Loucy (cell line): ENCODE results near the gene KLHL2.

Experiments used
- H2AFZ ChIP-seq: fragments of 200-600 bp; sonication (generic); 2 replicates; pipeline ENCODE4 v1.6.0; 2016; ENCODE audit warnings: antibody characterized with exemption, mild to moderate bottlenecking, low read length, moderate library complexity
- H3F3A ChIP-seq: fragments of 200-600 bp; 2 replicates; pipeline ENCODE4 v1.6.0; 2016; ENCODE audit warnings: antibody characterized with exemption, low read depth, mild to moderate bottlenecking
- H3K27me3 ChIP-seq: fragments of 200-600 bp; sonication (generic); 2 replicates; pipeline ENCODE4 v1.6.1; 2014; ENCODE audit warnings: low read length, mild to moderate bottlenecking; ENCODE audit not compliant: insufficient read depth, poor library complexity, severe bottlenecking
- H3K36me3 ChIP-seq: fragments of 200-600 bp; sonication (generic); 2 replicates; pipeline ENCODE4 v1.6.1; 2016; ENCODE audit warnings: low read length; ENCODE audit not compliant: insufficient read depth
- H3K4me1 ChIP-seq: fragments of 200-600 bp; sonication (generic); 2 replicates; pipeline ENCODE4 v1.5.1; 2014; ENCODE audit warnings: low read length, mild to moderate bottlenecking; ENCODE audit not compliant: insufficient read depth, poor library complexity, severe bottlenecking
- H3K4me2 ChIP-seq: fragments of 200-600 bp; sonication (generic); 2 replicates; pipeline ENCODE4 v1.6.0; 2014; ENCODE audit warnings: antibody characterized with exemption, low read length, low read depth, mild to moderate bottlenecking; ENCODE audit not compliant: poor library complexity, severe bottlenecking
- H3K4me3 ChIP-seq: fragments of 200-600 bp; sonication (generic); 2 replicates; pipeline ENCODE4 v1.5.1; 2014; ENCODE audit warnings: low read length, mild to moderate bottlenecking, mixed read lengths; ENCODE audit not compliant: poor library complexity, severe bottlenecking
- H3K79me2 ChIP-seq: fragments of 200-600 bp; sonication (generic); 2 replicates; pipeline ENCODE4 v1.6.1; 2014; ENCODE audit warnings: low read length; ENCODE audit not compliant: insufficient read depth
- H3K9ac ChIP-seq: fragments of 200-600 bp; sonication (generic); 2 replicates; pipeline ENCODE4 v1.6.0; 2014; ENCODE audit warnings: mild to moderate bottlenecking, low read depth, low read length, moderate library complexity; ENCODE audit not compliant: poor library complexity, severe bottlenecking
- H3K9me2 ChIP-seq: fragments of 200-600 bp; sonication (generic); replicated peaks from 2 replicates; pipeline ENCODE4 v1.6.1; 2016; ENCODE audit warnings: low read depth, low read length, mixed read lengths
- H3K9me3 ChIP-seq: fragments of 200-600 bp; sonication (generic); 2 replicates; pipeline ENCODE4 v1.6.1; 2014; ENCODE audit warnings: mild to moderate bottlenecking, antibody characterized with exemption, low read length, low read depth; ENCODE audit not compliant: insufficient read depth
- H4K20me1 ChIP-seq: fragments of 200-600 bp; sonication (generic); 2 replicates; pipeline ENCODE4 v1.6.0; 2014; ENCODE audit warnings: antibody characterized with exemption, low read length, mild to moderate bottlenecking; ENCODE audit not compliant: insufficient read depth, poor library complexity, severe bottlenecking
- CTCF ChIP-seq: fragments of 200-600 bp; sonication (generic); conservative IDR thresholded peaks from 2 replicates; pipeline ENCODE4 v1.5.1; 2014; ENCODE audit warnings: mild to moderate bottlenecking, antibody characterized with exemption, low read length
- EZH2phosphoT487 ChIP-seq: fragments of 200-600 bp; IDR thresholded peaks from 2 replicates; pipeline ENCODE4 v1.6.1; 2018; ENCODE audit warnings: antibody characterized with exemption, mild to moderate bottlenecking, moderate library complexity, borderline replicate concordance

KLHL2 gene

GRCh38 chr4:165302658-165303057 is 95.3 kb downstream of the KLHL2 start:
- no peaks in the 10 kb centered on the region; the same call in 1 of the 2 replicates for H3K79me2 ChIP-seq
- peaks cover 32% of the 10 kb centered on the region; the same call in 1 of the 2 replicates for H3K36me3 ChIP-seq
- H2AFZ ChIP-seq = no peak overlapping the region
- H3F3A ChIP-seq = no peaks in the 10 kb centered on the region
- no peak overlapping the region for H3K4me2 ChIP-seq
- peaks cover 5% of the 10 kb centered on the region for H3K4me1 ChIP-seq
- H3K27me3 ChIP-seq = no peaks in the 10 kb centered on the region
- no peaks in the 10 kb centered on the region for H3K9me3 ChIP-seq
- no peaks in the 10 kb centered on the region for H3K9me2 ChIP-seq
- H3K9ac ChIP-seq = no peak overlapping the region
- H3K4me3 ChIP-seq = no peak overlapping the region
- no peak for TF ChIP-seq EZH2phosphoT487
- no peak for TF ChIP-seq CTCF
- H4K20me1 ChIP-seq = no peaks in the 10 kb centered on the region

GRCh38 chr4:165308166-165308565 is 100.8 kb downstream of the KLHL2 start:
- H3K9ac ChIP-seq = no peak overlapping the region
- H3F3A ChIP-seq = no peaks in the 10 kb centered on the region
- no peaks in the 10 kb centered on the region for H3K9me2 ChIP-seq
- no peak overlapping the region for H3K4me2 ChIP-seq
- H4K20me1 ChIP-seq = no peaks in the 10 kb centered on the region
- no peaks in the 10 kb centered on the region; the same call in 1 of the 2 replicates for H3K79me2 ChIP-seq
- peaks cover 33% of the 10 kb centered on the region; the same call in 1 of the 2 replicates for H3K36me3 ChIP-seq
- no peak overlapping the region for H2AFZ ChIP-seq
- no peak overlapping the region for H3K4me3 ChIP-seq
- H3K27me3 ChIP-seq = no peaks in the 10 kb centered on the region
- H3K9me3 ChIP-seq = no peaks in the 10 kb centered on the region
- TF ChIP-seq EZH2phosphoT487 (no peak), CTCF (no peak)
- no peaks in the 10 kb centered on the region for H3K4me1 ChIP-seq

- H3K9me3 ChIP-seq = no peaks in the 10 kb centered on the region
- no peak overlapping the region for H3K4me3 ChIP-seq
- H3K4me2 ChIP-seq = no peak overlapping the region
- peaks cover 36% of the 10 kb centered on the region; the same call in 1 of the 2 replicates for H3K36me3 ChIP-seq
- no peak for TF ChIP-seq EZH2phosphoT487
- TF ChIP-seq CTCF = no peak
- H3K79me2 ChIP-seq = no peaks in the 10 kb centered on the region; the same call in 1 of the 2 replicates
- no peaks in the 10 kb centered on the region for H3K9me2 ChIP-seq
- H3F3A ChIP-seq = no peaks in the 10 kb centered on the region
- H3K4me1 ChIP-seq = no peaks in the 10 kb centered on the region
- no peaks in the 10 kb centered on the region for H3K27me3 ChIP-seq
- H4K20me1 ChIP-seq = no peaks in the 10 kb centered on the region
- no peak overlapping the region for H2AFZ ChIP-seq
- no peak overlapping the region for H3K9ac ChIP-seq
Measured at GRCh38 chr4:165308606-165309005, 101.2 kb downstream of the KLHL2 start.
